Caco-2 (cell line): Measurements from ENCODE around the gene ERF. TPM values are rescaled to one million over a fixed set of nuclear protein-coding genes. Genes with fewer than 3 reads are reported as not detected.

ENCODE experiments used
- BruUV-seq: library from RNA; stranded (reverse); fragments of 400-500 nt; replicated peaks from 2 replicates; lab custom pipeline; 2021; lab: Mats Ljungman, UMichigan
- CTCF ChIA-PET: fragments of 300-600 bp; sonication (Branson Sonifier 250); formaldehyde crosslinking; loops from one replicate; lab custom pipeline; 2022; ENCODE audit warnings: antibody characterized with exemption; lab: Charles Lee
- POLR2A ChIA-PET: fragments of 300-600 bp; sonication (Branson Sonifier 250); formaldehyde crosslinking; loops from one replicate; lab custom pipeline; 2022; ENCODE audit warnings: antibody characterized with exemption; lab: Charles Lee
- DNase-seq, 2 experiments: peaks; one replicate each; pipeline versions ENCODE4 v3.0.0 to v3.0.0-alpha.2; 2020 to 2022
- H3K27me3 ChIP-seq: replicated peaks from 2 replicates; pipeline ENCODE4 v1.6.0; 2011; ENCODE audit warnings: low read length; ENCODE audit not compliant: control insufficient read depth, insufficient read depth
- H3K36me3 ChIP-seq: 2 replicates; pipeline ENCODE4 v1.5.1; 2011; ENCODE audit warnings: low read length; ENCODE audit not compliant: control insufficient read depth, insufficient read depth
- H3K4me1 ChIP-seq: fragments of 250-450 bp; sonication (Bioruptor Pico); 2 replicates; pipeline ENCODE4 v1.5.1; 2020; ENCODE audit warnings: mild to moderate bottlenecking
- H3K4me3 ChIP-seq: 2 replicates; pipeline ENCODE4 v1.5.1; 2011; ENCODE audit warnings: low read depth, mild to moderate bottlenecking, control low read depth, low read length
- H3K9me3 ChIP-seq: fragments of 250-450 bp; sonication (Bioruptor Pico); 2 replicates; pipeline ENCODE4 v1.5.1; 2020; ENCODE audit warnings: mild to moderate bottlenecking, moderate library complexity
- H3K27ac Mint-ChIP-seq: one replicate; pipeline ENCODE4 v1.8.0; 2022; ENCODE audit warnings: mixed read lengths; ENCODE audit not compliant: unreplicated experiment
- H3K27me3 Mint-ChIP-seq: one replicate; pipeline ENCODE4 v1.8.0; 2022; ENCODE audit warnings: mixed read lengths; ENCODE audit not compliant: insufficient read depth, unreplicated experiment
- H3K36me3 Mint-ChIP-seq: one replicate; pipeline ENCODE4 v1.8.0; 2022; ENCODE audit warnings: mild to moderate bottlenecking, mixed read lengths; ENCODE audit not compliant: insufficient read depth, unreplicated experiment
- H3K4me1 Mint-ChIP-seq: one replicate; pipeline ENCODE4 v1.8.0; 2022; ENCODE audit warnings: low read depth, mixed read lengths; ENCODE audit not compliant: unreplicated experiment
- H3K4me3 Mint-ChIP-seq: one replicate; pipeline ENCODE4 v1.8.0; 2022; ENCODE audit warnings: mild to moderate bottlenecking, moderate library complexity, mixed read lengths; ENCODE audit not compliant: unreplicated experiment
- H3K9me3 Mint-ChIP-seq: one replicate; pipeline ENCODE4 v1.8.0; 2022; ENCODE audit warnings: mixed read lengths; ENCODE audit not compliant: unreplicated experiment
- CTCF ChIP-seq, 2 experiments: fragments of 200-600 bp in 1 of 2; IDR thresholded peaks; 1 replicate in 1 of 2; 2 replicates in 1 of 2; pipeline versions ENCODE4 v1.5.1 to v1.8.0; 2011 to 2022; ENCODE audit warnings: antibody characterized with exemption in 1 of 2, control low read depth in 1 of 2, inconsistent platforms in 1 of 2, low read depth in 1 of 2, low read length in 1 of 2, mild to moderate bottlenecking in 1 of 2, moderate library complexity in 1 of 2; ENCODE audit not compliant: insufficient read depth in 1 of 2, severe bottlenecking in 1 of 2, unreplicated experiment in 1 of 2
- intact Hi-C: fragments of 100-400 bp; cut with micrococcal nuclease; formaldehyde crosslinking; loops from one replicate; pipeline ENCODE4 v1.10.0; 2022; ENCODE audit not compliant: unreplicated experiment
- total RNA-seq: library from RNA; stranded (reverse); gene quantifications from 2 replicates; pipeline ENCODE4 v1.2.3, GENCODE V29; 2022

The ERF gene
- total RNA-seq, 1 experiment from 2014 or later: 149 TPM

- Histone ChIP-seq H3K4me3 (peak overlapping the region; percentile 79), H3K9me3 (no peaks in the 10 kb centered on the region), H3K4me1 (peaks cover 23% of the 10 kb centered on the region), H3K27me3 (no peaks in the 10 kb centered on the region), H3K36me3 (peaks cover 5% of the 10 kb centered on the region)
- Mint-ChIP-seq H3K27ac (peak overlapping the region; percentile 94), H3K4me3 (peak overlapping the region; percentile 93), H3K9me3 (no peaks in the 10 kb centered on the region), H3K27me3 (no peaks in the 10 kb centered on the region), H3K36me3 (peaks cover 41% of the 10 kb centered on the region), H3K4me1 (peaks cover 21% of the 10 kb centered on the region)
- TF ChIP-seq CTCF (IDR thresholded peaks at IDR 0.05; ENCODE audit: insufficient read depth in 1 of 2, low read depth in 1 of 2, low read length in 1 of 2, severe bottlenecking in 1 of 2, unreplicated experiment in 1 of 2): no peak
- POLR2A ChIA-PET: interaction anchor here (0.8 to 1.8 kb wide), 2 partner anchors 23 to 144 kb away, joined by 4 to 12 read pairs; partner anchors contain the start of gene ZNF574
- CTCF ChIA-PET: no interaction called here
- no TSS peak for BruUV-seq
- intact Hi-C loops: loop anchor here (1.0 kb wide), 3 partner anchors 22 to 48 kb away; partner anchors contain the start of genes ERF and GSK3A
- no peak for DNase-seq
Measured at GRCh38 chr19:42220751-42221097, 34.2 kb downstream of the ERF start.

DNA sequence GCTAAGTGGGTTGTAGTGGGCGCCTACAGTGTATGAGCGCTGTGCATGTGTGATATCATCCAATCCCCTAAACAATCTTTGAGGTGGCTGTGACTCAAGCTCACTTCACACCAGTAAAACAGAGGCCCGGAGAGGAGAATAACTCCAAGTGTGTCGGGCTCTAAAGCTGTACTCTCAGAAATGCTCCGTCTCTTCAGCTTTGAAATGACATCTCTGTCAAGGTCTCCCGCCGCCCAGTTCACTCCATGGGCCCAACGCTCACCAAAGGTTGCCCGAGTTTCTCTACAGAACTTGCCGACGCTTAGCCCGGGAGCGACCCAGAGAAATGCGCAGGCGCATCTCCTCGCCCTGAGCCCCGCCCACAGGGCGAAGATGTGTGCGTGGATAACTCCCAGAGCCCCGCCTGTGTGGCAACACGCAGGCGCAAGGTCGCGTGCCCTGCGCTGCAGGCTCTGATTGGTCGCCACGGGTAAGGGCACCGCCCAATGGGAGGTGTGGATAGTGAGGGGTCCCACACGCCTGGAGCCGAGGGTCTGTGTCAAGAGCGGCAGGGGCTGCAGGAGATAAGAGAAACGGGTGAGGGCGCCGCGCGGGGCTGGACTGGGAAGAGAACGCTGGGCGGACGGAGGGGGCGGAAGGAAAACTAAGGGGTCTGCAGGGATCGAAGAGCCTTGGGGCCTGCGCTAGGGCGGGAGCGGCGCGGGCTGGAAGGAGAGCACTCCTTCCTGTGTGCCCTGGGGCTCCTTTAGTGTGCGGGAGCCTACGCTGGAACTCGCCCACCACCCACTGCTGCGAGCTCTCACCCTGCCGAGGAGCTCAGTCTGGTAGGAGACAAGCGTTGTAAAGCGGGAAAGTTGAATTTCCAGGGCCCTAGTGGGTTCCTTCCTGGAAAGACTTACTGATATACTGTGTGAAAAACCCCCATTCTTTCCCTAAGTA lies 34.8 kb downstream of the ERF start, which contains the start of gene ZNF526:
TSS of gene ZNF526 (plus strand) at position 501 of the 939 bp plus-strand sequence. CDS start 4,092 bp downstream, outside the sequence.
- peaks cover 47% of the 10 kb centered on the region for H3K36me3 Mint-ChIP-seq

More for the DNA sequence above, 34.8 kb downstream of the ERF start, which contains the start of gene ZNF526:
- DNase-seq: peak; percentile 99
- peak within 1 kb of the TSS; percentile 93 for H3K4me3 Mint-ChIP-seq
- Histone ChIP-seq H3K9me3 (no peaks in the 10 kb centered on the region), H3K36me3 (peaks cover 5% of the 10 kb centered on the region), H3K27me3 (no peaks in the 10 kb centered on the region), H3K4me3 (peak within 1 kb of the TSS; percentile 79), H3K4me1 (peaks cover 25% of the 10 kb centered on the region)
- ChIA-PET POLR2A (interaction anchor here (1.8 kb wide), 1 partner anchor 23 kb away, joined by 12 read pairs; no protein-coding TSS in a partner anchor), CTCF (interaction anchor here (0.6 kb wide), 2 partner anchors 160 to 222 kb away, joined by 3 to 6 read pairs; no protein-coding TSS in a partner anchor)
- no peaks in the 10 kb centered on the region for H3K9me3 Mint-ChIP-seq
- TSS peak; percentile 92 for BruUV-seq
- H3K4me1 Mint-ChIP-seq: peaks cover 22% of the 10 kb centered on the region
- intact Hi-C loops: loop anchor here (1.0 kb wide), 3 partner anchors 22 to 48 kb away; partner anchors contain the start of genes ERF and GSK3A
- TF ChIP-seq CTCF (IDR thresholded peaks at IDR 0.05; ENCODE audit: insufficient read depth in 1 of 2, low read depth in 1 of 2, low read length in 1 of 2, severe bottlenecking in 1 of 2, unreplicated experiment in 1 of 2): peak in 1 of 2 experiments; percentile 2
- H3K27me3 Mint-ChIP-seq: no peaks in the 10 kb centered on the region
- H3K27ac Mint-ChIP-seq: peak within 1 kb of the TSS; percentile 94
